Stimulated activated CD4-positive, alpha-beta T cell treated with anti-CD3 and anti-CD28 coated beads, Interleukin-15, amount 100 ng/mL, for 1 hour (primary cell): ENCODE measurements around the gene CSRP1.
A peak's percentile ranks its signal among the peaks of the same experiment; 100 is the strongest.
"Not testable (repeated sequence)": the region's sequence is repeated elsewhere in the genome, so short reads cannot be mapped to it uniquely, and the experiment has no call there.

Experiments
- DNase-seq, 2 donors: peaks; one replicate each; pipeline ENCODE4 v3.0.0-alpha.2; 2020; ENCODE audit warnings: low read depth in 1 of 2, low spot score in 1 of 2

Gene CSRP1

GRCh38 chr1:201506557-201507359 is at the start of gene CSRP1:
Gene CSRP1, minus strand, starts transcription at chr1:201507123. Its CDS starts 10,820 bp downstream, at chr1:201496303.
- peak; percentile 69 to 73 for DNase-seq

DNA sequence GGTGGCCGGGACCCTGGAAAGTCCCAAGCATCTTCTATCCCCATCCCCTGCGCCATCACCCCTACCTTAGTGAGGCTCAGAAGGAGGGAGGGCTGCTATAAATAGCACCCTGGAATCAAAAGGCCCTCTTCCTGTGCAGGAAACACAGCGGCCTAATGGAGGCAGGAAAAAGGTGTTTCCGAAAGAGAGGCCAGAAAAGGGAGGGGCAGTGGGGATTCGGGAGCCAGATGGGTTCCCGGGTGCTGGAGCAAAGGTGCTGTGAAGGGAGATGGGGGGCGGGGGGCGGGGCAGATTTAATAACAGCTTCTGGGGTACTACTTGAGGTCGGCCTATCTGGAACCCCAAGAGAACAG is 48.6 kb upstream of the CSRP1 start:
- no peak for DNase-seq

GRCh38 chr1:201554789-201555592 is 48.1 kb upstream of the CSRP1 start:
- DNase-seq: no peak

GRCh38 chr1:201554190-201554600 is 47.3 kb upstream of the CSRP1 start:
- no peak for DNase-seq

DNA sequence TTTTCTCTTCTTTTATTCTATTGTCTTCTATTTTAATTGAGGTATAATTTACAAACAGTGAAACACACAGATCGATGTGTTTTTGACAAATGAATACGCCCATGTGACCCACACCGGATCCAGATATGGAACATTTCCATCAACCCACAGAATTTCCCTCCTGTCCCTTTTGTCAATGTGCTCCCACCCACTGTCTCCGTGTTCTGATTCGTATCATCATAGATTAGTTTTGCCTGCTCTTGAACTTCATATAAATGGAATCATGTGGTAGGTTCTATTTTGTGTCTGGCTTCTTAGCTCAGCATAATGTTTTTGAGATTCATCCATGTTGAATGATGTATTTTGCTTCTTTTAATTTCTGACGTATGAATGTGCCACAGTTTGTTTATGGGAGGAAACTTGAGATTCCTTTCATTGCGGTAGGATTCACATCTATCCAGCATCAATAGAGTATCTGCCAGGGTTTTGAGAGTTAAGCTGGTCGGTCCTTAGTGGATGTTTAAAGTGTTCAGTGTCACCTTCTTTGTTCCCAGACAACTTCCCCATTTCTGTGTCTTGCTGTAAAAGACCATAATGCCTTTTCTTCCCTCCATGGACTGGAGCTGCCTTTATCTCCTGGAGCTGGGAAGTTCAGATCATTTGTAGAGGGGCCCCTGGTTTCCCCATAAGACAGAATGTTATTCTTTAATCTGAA is 46.7 kb upstream of the CSRP1 start:
- DNase-seq: no peak

GRCh38 chr1:201552941-201553351 is 46.0 kb upstream of the CSRP1 start:
- no peak for DNase-seq

DNA sequence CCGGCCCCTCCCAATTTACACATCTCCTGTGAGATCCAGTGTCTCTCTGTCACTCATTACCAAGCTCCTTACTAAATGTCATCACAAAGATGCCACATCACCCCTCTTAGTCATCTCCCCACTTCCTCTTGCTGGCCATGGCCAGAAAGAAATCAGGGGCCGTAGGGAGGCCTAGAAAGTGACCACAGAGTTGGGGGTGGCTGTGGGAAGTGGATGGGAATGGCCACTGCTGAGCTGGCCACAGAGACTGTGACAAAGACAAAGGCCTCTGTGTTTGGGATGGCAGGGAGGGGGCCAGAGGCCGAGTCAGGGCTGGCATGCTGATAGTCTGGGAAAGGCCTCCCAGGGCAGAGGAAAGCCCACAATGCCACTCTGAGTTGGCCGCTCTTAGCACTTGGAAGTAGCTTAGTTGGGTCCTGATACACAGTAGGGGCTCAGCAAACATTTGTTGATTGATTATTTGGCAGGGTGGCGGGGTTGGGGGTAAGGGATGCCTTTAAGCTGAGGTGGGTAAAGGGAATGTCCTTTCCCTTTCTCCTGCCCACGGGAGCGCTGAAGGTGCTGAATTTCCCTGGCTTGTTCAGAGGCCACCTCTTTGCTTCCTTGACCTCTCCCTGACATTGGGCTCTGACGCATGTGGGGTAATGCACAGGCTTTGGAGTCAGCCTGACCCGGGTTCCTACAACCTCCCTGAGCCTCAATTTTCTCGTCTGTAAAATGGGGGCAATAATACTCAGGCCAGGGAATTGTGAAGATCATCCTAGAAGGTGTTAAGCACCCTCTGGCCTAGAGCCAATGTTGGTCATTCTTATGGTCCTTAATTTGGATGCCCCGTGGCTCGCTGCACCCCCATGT is 45.2 kb upstream of the CSRP1 start:
- no peak for DNase-seq

GRCh38 chr1:201551096-201551495 is 44.2 kb upstream of the CSRP1 start:
- DNase-seq: no peak

DNA sequence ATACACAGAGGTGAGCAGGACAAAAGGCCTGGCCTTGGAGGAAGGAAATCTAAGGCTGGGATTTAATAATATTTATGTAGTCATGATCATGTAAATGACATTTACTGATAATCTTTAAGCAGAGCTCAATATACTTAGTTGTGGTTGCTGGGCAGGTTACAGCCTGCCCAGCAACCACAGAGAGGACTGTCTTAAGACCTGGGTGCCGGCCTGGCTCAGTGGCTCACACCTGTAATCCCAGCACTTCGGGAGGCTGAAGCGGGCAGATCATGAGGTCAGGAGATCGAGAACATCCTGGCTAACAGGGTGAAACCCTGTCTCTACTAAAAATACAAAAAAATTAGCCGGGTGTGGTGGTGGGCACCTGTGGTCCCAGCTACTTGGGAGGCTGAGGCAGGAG is 42.6 kb upstream of the CSRP1 start:
- DNase-seq: not testable (repeated sequence)

DNA sequence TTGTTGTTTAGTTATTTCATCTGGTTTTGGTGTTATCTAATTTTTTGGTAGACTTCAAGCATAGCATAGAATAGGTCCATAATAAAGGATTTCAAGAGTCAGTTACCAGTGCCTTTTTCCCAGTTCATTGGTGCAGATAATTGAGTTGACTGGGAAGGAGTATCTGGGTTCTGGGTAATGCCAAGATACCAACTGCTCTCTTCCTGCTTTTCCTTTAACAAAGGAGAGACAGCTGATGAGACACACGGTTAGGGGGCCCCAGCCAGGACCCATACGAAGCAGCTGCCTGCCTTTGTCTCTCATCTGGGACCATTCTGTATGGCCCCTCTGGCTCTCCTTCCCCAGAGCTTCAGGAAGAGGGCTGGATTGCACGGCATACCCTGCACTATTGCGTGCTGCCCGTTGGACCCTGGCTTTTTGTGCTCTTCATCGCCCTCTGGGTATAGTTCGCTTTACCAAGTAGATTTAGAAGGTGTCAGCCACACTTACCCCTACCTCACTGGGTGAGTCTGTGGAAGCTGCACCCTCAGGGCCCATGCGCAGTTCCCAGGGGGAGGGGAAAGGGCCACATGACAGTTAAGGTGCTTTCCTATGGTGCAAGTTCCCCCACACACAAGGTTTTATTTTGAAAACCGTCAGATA is 39.0 kb upstream of the CSRP1 start:
- no peak for DNase-seq

DNA sequence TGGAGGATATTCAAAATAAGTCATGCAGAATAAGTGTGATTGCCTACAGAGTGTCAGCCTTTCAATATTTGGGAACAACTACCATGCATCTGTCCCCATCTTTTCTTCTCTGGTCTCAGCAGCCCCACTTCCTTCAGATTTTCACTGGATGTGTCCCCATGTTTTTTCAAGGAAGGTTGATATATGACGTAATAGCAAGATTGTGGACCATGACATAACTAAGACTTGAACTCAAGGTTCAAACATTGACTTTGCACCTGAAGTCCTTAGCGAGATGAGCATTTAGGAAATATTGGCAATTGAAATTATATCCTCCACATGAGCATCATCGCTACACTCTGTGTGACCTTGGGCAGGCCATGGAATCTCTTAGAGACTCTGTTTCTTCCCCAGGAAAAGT is 37.8 kb upstream of the CSRP1 start:
- DNase-seq: no peak

- no peak for DNase-seq
These were observed 37.1 kb upstream of the CSRP1 start for GRCh38 chr1:201543871-201544642.

- DNase-seq: no peak
These were observed 35.5 kb upstream of the CSRP1 start for GRCh38 chr1:201542309-201543035.

DNA sequence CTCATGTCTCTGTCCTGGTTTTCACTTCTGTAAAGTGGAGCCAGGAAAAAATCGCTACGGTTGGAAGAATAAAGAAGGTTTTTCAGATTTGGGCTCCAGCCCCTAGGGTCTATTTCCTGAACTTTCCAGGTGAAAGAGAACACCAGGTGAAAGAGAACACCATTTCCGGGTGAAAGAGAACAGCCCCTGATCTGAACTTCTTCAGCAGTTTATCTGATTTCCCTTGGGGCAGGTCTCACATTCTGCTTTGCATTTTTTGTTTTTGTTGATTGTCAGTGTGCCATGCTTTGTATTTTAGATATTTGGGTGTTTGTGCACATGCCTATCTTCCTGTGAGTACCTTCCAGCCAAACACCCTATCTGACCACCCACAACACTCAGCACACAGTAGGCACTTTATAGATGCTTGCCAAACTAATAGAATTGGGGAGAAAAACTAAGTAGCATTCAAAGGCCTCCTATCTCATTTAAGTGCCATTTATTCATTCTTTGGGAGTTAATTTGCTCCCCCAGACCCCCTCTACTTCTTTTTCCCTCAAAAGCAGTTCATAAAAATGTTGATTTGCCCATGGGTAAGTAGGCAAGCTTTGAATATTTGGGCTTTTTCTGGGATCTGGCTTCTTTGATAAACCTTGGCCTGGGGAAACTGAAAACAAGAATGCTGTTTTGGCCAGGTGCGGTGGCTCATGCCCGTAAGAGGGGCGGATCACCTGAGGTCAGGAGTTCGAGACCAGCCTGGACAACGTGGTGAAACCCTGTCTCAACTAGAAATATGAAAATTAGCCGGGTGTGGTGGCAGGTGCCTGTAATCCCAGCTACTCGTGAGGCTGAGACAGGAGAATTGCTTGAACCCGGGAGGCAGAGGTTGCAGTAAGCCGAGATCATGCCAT is 34.2 kb upstream of the CSRP1 start:
- no peak for DNase-seq

GRCh38 chr1:201539561-201540431 is 32.9 kb upstream of the CSRP1 start:
- no peak for DNase-seq

- no peak for DNase-seq
These were observed 32.0 kb upstream of the CSRP1 start, which contains the start of gene NAV1 for GRCh38 chr1:201538612-201539551. Gene NAV1, plus strand, starts transcription at chr1:201539127. Its CDS starts 83,758 bp downstream, at chr1:201622885.
